GM21390 (cell line): ENCODE data around the gene C2CD2L.
"Not testable (repeated sequence)": the region's sequence is repeated elsewhere in the genome, so short reads cannot be mapped to it uniquely, and the experiment has no call there.

ENCODE experiments used
- ATAC-seq: cut with Tn5 transposase; IDR thresholded peaks from one replicate; pipeline ENCODE4 v1.9.1; 2021; ENCODE audit not compliant: unreplicated experiment

C2CD2L gene

DNA sequence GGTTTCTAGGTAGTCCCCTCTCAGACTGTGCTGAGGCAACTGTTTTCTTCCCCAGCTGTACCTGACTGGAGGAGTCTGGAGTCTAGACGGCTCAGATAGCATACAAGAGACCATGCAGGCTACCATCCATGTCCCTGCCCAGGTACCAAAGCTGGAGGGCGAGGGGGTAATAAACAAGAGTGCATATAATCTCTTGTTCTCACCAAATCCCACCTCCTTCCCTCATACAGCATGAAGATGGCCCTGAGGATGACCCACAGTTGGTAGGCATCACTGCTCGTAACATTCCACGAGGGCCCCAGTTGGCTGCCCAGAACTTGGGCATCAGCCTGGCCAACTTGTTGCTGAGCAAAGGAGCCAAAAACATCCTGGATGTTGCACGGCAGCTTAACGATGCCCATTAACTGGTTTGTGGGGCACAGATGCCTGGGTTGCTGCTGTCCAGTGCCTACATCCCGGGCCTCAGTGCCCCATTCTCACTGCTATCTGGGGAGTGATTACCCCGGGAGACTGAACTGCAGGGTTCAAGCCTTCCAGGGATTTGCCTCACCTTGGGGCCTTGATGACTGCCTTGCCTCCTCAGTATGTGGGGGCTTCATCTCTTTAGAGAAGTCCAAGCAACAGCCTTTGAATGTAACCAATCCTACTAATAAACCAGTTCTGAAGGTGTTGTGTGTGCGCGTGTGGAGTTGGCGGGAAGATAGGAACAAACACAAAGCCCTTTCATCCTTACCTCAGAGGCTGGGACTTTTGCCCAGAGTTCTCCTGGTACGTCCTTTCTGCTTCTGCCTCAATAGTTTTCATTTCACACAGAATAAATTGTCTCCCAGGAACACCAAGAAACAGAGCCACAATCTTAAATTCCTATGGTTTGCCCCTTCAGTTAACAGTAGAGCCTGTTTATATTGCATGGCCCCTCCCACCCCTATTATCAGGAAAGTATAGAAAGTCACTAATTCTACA is 14.0 kb upstream of the C2CD2L start:
- ATAC-seq, result no peak

DNA sequence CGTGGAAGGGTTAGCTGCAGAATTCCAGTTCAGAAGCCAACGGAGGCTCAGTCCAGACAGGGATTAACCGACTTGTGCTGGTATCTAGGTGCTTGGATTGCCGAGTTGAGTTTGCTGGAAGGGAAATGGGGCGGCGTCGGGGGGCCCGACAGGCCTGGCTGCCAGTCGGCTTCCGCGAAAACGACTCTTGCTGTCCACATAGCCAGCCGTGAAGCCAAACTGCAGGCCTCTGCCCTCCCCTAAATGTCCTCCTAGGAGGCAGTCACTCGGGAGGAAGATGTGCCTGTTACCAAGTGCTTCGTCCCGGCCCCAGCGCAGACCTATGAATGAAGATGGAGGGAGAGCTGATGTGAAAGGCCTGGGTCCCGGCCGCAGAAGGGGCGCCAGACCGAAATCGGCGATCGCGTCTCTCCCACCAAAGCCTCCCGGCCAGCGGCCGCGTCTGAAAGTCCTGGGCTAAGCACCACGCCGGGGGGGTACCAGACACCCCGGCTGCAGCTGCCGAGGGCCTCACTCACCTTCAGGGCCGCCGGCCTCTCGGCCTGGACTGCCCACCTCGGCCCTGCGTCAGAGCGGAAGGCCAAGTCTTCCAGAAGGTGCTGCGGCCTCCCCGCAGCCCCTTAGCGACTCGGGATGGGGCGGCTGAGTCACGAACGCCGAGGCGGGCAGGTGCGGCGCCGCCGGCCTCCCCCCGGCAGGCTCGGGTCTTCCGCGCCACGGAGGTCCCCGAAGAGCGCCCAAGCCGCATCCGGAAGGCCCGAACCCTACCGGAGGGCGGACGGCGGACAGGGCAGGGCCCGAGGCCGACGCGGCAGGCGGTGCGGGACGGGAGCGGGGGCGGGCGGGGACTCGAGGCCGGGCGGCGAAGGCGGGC is 13.0 kb upstream of the C2CD2L start:
- ATAC-seq, result peak; percentile 6

- peak; percentile 36 for ATAC-seq
Measured at GRCh38 chr11:119094816-119095065, 12.4 kb upstream of the C2CD2L start.

DNA sequence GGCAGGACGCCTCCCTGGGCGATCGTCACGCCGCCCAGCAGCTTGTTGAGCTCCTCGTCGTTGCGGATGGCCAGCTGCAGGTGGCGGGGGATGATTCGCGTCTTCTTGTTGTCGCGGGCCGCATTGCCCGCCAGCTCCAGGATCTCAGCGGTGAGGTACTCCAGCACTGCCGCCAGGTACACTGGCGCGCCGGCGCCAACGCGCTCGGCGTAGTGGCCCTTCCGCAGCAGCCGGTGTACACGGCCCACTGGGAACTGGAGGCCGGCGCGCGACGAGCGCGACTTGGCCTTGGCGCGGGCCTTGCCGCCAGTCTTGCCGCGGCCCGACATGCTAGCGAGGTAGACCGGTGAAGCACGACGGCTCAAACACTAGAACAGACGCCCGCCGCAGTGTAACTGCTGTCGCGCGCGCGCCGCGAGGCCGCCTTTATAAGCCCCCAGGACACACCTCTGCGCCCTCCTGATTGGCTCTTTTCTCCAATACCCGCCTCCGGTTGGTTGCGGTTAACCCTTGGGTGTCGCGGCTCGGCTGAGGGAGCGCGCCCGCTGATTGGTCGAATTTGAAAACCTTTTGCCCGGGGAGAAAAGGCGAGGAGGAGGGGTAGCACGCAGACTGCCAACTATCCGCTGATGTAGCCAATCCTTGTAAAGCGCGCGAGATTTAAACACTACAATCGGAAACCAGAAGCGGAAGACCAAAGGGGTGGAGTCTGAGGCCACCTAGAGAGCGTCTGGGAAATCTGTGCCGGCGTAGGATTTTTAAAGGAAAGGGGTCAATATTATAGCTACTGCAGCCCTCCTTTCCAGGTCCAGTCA is 11.9 kb upstream of the C2CD2L start:
- peak; percentile 77 for ATAC-seq

GRCh38 chr11:119099711-119100110 is 7.4 kb upstream of the C2CD2L start:
- no peak for ATAC-seq

DNA sequence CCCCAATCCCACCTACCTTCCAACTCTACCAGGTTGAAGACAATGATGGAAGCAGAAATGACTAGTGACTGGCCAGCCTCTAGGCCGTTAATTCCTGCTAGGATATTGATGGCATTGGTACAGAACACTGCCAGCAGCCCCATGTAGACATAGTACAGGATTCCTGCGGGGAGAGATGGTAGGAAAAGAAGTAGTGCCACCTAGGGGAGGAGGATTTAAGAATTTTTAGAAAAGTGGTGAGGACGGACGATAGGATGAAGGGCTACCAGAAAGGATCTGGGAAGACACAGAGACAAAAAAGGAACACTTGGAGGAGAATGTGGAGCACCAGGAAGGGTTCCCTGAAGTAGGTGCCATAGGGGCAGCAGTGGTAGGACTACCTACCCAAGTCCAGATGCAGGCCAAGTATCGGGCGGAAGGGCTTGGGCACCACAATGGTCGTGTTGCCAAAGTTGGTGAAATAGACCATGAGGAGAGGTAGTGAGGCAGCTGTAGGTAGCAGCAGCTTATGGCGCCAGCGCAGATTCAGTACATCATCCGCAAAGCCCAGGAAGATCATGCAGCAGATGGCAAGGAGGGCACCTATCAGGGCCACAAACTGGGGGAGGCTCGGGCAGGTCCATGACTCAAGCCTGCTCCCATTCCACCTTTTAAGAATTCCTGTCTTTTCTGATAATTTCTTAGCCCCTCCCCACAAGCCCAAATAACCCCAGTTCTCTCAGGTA is 6.7 kb upstream of the C2CD2L start:
- ATAC-seq, result no peak

DNA sequence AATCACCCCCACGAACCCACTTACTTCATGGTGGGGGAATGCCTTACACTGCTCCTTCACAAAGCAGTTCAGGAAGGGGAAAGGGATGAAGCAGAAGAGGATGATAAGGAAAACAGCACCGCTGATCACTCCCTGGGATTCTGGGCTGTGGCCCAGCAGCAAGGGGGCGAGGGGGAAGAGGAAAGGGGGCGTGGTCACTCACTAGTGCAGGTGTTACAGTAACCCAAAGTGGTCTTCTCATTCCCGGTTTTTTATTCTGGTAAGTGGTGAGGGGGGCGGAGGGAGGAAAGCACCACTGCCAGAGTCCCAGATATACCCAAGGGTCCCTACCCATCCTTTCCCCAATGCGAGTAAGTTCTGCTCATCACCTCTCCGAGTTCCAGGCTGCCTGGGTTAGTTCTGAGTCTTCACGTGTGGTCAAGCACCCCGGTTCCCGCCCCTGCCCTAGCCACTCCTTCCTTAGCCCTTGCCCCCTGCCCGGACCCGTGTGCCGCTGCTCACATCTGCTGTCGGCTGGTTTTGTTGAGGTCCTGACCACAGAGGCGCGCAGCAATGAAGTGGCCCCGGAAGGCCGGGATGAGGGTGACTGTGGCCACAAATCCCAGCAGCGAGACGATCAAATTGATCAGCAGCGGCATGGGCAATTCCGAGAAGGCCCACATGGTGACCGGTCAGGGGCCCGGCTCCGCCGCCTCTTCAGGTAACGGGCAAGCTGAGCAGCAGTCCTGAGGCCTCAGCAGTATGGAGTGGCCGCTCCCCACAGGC is 6.0 kb upstream of the C2CD2L start:
- ATAC-seq, result peak; percentile 24

GRCh38 chr11:119101759-119102423 is 5.3 kb upstream of the C2CD2L start, which contains the start of gene DPAGT1:
TSS of gene DPAGT1 (minus strand) at chr11:119101853. CDS start at chr11:119101655, 198 bp downstream.
- peak; percentile 71 for ATAC-seq

GRCh38 chr11:119103161-119103664 is 3.9 kb upstream of the C2CD2L start:
- ATAC-seq, result not testable (repeated sequence)

- no peak for ATAC-seq
Measured at GRCh38 chr11:119103793-119104192, 3.4 kb upstream of the C2CD2L start.

- ATAC-seq, result peak; percentile 24
Measured at GRCh38 chr11:119107538-119108145, 498 bp downstream of the C2CD2L start.

DNA sequence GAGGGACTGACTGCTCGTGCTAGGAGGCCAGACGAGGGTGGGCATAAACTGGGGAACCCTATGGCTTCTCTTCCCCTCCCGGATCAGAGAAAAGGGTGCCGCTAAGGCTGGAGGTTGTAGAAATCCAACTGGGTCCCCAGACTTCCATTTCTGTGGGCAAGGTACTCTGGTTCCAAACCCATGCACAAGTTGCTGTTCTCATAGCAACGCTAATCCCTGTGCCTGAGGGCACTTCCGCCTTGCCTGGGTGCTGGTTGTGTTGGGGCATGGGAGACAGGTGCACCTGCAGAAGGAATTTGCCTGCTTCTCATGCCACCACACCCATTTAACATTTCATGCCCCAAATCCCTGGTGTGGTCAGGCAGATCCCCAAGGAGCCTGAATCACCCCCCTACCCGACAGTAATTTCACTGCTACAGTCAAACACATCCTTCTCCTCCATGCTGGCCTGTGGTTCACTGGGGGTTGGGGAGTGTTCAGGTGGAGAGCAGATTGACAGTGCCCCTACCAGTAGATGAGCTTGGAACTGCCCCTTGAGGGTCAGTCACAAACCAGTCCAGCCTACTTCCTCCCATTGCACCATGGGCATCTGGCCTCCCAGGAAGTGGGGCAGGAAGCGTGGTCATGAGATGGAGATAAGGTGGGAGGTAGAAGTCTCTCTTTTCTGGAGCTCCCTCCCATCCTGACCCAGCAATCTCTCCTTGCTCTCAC is 1.2 kb downstream of the C2CD2L start:
- ATAC-seq, result no peak

- no peak for ATAC-seq
Measured at GRCh38 chr11:119108857-119109221, 1.7 kb downstream of the C2CD2L start.

DNA sequence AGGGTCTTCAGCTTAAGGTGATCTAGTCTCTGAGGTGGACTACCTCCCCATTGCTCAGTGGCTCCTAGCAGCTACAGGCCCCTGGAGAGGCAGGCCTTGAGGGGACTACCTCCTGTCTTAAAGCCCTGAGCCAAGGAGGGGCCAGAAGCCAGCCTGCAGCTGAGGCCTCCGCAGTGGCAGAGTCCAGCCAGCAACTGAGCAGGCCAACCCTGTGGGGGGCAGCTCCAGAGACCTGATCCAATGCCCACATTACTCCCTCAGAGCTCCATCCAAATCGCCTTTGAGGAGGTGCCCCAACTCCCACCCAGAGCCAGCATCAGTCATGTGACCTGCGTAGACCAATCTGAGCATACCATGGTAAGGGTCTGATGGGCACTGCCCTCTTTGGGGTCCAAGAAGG is 2.7 kb downstream of the C2CD2L start:
- no peak for ATAC-seq

DNA sequence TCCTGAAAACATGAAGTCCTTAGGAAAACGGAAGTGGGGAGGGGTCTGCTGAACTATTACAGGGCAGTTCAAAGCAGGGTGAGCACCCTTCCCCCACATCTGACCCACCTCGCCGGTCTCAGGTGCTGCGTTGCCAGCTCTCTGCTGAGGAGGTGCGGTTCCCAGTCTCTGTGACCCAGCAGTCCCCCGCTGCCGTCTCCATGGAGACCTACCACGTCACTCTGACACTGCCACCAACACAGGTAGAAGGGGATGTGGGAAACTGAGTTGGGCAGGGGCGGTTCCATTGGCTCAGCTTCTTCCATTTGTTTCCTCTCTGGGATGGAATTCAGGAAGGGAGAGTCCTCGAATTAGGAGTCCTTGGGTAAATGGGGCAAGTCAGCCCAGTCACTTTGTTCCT is 3.3 kb downstream of the C2CD2L start:
- no peak for ATAC-seq

- ATAC-seq, result no peak
Measured at GRCh38 chr11:119111361-119111925, 4.3 kb downstream of the C2CD2L start.

DNA sequence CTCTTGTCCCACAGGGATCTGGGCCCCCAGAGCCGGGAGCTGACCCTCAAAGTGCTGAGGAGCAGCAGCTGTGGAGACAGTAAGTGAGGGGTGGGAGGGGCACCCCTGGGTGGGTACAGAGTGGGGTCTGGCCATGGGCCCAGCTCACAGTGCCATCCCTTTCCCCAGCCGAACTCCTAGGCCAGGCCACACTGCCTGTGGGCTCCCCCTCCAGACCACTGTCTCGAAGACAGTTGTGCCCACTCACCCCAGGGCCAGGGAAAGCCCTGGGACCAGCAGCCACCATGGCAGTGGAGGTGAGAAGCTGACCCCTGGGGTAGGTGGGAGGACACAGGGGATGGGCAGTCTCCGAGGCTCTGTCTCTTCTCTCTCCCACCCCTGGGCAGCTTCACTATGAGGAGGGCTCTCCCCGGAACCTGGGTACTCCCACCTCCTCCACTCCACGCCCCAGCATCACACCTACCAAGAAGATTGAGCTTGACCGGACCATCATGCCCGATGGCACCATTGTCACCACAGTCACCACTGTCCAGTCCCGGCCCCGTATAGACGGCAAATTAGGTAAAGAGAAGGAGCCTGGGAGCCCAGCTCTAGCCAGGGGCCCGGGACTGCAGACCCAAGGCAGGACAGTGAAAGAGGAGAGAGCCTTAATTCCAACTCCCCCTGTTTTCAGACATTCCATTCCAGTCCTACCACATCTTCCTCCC is 5.3 kb downstream of the C2CD2L start:
- no peak for ATAC-seq
